ENCODE data around the gene LETMD1. TPM values are rescaled to one million over a fixed set of nuclear protein-coding genes. Genes with fewer than 3 reads are reported as not detected.

The LETMD1 gene
- total and polyA plus RNA-seq, 2 of the 13 experiments (the other 11 are each of a cell fraction or from before 2014, with no cell fraction given), result 43.3 to 87.7 TPM

DNA sequence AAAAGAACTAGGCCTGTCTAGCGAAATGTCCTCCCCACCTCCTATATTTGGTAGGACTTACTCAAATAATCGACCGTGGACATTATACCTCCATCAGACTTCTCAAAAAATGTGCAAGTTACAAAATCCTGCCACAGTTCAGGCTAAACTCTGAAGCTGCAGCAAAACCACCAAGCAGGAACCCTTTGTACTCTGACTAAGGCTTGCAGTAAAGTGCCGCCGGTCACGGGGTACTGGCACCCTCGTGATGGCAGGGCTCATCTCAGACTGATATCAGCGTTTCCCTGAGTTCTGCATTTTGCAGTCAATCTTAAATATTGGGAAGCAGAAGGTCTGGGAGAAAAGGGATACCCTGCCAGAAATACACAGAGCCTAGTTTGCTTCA is 39.1 kb upstream of the LETMD1 start:
- ATAC-seq (no peak), DNase-seq (ENCODE audit: low spot score) (no peak), FAIRE-seq (no peak)
- H3K4me2 ChIP-seq (ENCODE audit: low read depth, low read length), result no peak overlapping the region
- H3K4me1 ChIP-seq (ENCODE audit: insufficient read depth, low read length), result no peaks in the 10 kb centered on the region
- no peaks in the 10 kb centered on the region for H4K20me1 ChIP-seq (ENCODE audit: insufficient read depth, low read length)
- CTCF ChIA-PET (ENCODE audit: low intra/inter-chr PET ratio, low total read pairs), result no interaction called here
- H2AFZ ChIP-seq (ENCODE audit: low read length), result no peak overlapping the region
- peaks cover 35% of the 10 kb centered on the region for H3K79me2 ChIP-seq (ENCODE audit: insufficient read depth, low read length)
- H3K27ac ChIP-seq (ENCODE audit: extremely low read length, insufficient read depth, low read length), result no peak overlapping the region
- H3K4me3 ChIP-seq (replicated peaks in 1 of 3; ENCODE audit: insufficient read depth in 1 of 3, low read depth in 2 of 3, low read length in 3 of 3), result no peak overlapping the region
- intact Hi-C loops (cut with micrococcal nuclease; ENCODE audit: unreplicated experiment), result no loop called here
- H3K9ac ChIP-seq (ENCODE audit: insufficient read depth, low read depth, low read length), result no peak overlapping the region
- peaks cover 8 to 32% of the 10 kb centered on the region in 2 experiments; a peak in 4 of 5 replicates for H3K36me3 ChIP-seq (replicated peaks in 1 of 2; ENCODE audit: control insufficient read depth in 1 of 2, insufficient read depth in 2 of 2, low read length in 2 of 2)
- POLR2A ChIA-PET, result interaction anchor here (0.6 to 1.1 kb wide), 2 partner anchors 18 to 184 kb away, joined by 3 to 4 read pairs; no protein-coding TSS in a partner anchor
- no peak for TF ChIP-seq JUNB (CRISPR knock-in tag; IDR thresholded peaks at IDR 0.05; ENCODE audit: borderline replicate concordance)
- TF ChIP-seq ZNF484 (CRISPR knock-in tag; IDR thresholded peaks at IDR 0.05; ENCODE audit: borderline replicate concordance, low read depth), result no peak
- TF ChIP-seq KDM1A (CRISPR knock-in tag; IDR thresholded peaks at IDR 0.05), result no peak
- no peak for TF ChIP-seq ZNF329 (CRISPR knock-in tag; IDR thresholded peaks at IDR 0.05; ENCODE audit: low read depth)
- TF ChIP-seq, protein P1, sequence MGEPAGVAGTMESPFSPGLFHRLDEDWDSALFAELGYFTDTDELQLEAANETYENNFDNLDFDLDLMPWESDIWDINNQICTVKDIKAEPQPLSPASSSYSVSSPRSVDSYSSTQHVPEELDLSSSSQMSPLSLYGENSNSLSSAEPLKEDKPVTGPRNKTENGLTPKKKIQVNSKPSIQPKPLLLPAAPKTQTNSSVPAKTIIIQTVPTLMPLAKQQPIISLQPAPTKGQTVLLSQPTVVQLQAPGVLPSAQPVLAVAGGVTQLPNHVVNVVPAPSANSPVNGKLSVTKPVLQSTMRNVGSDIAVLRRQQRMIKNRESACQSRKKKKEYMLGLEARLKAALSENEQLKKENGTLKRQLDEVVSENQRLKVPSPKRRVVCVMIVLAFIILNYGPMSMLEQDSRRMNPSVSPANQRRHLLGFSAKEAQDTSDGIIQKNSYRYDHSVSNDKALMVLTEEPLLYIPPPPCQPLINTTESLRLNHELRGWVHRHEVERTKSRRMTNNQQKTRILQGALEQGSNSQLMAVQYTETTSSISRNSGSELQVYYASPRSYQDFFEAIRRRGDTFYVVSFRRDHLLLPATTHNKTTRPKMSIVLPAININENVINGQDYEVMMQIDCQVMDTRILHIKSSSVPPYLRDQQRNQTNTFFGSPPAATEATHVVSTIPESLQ (CRISPR knock-in tag; conservative IDR thresholded peaks at IDR 0.05), result no peak
- no peak for TF ChIP-seq FOXP1 (IDR thresholded peaks at IDR 0.05)
- TF ChIP-seq FOXP1 (CRISPR knock-in tag; IDR thresholded peaks at IDR 0.05), result no peak
- TF ChIP-seq ZMYM3 (CRISPR knock-in tag; IDR thresholded peaks at IDR 0.05), result no peak
- H3K9me3 ChIP-seq (ENCODE audit: low read length), result no peaks in the 10 kb centered on the region
- WGBS (ENCODE audit: low lambda C conversion rate), result 89% methylated on average over 8 of the region's 8 CpGs
- in situ Hi-C loops (cut with HindIII; ENCODE audit: extremely low pct_ligation_motif_present, low pct_unique_long_range_greater_than_20kb), result no loop called here
- H3K27me3 ChIP-seq (ENCODE audit: control insufficient read depth in 1 of 2, insufficient read depth in 2 of 2, low read length in 2 of 2), result no peaks in the 10 kb centered on the region
- no TSS peak for BruUV-seq (replicated peaks)

GRCh38 chr12:51011955-51012354 is 36.2 kb upstream of the LETMD1 start:
- FAIRE-seq (no peak), ATAC-seq (no peak), DNase-seq (ENCODE audit: low spot score) (no peak)
- Histone ChIP-seq H3K27me3 (ENCODE audit: control insufficient read depth in 1 of 2, insufficient read depth in 2 of 2, low read length in 2 of 2) (no peaks in the 10 kb centered on the region), H3K36me3 (replicated peaks in 1 of 2; ENCODE audit: control insufficient read depth in 1 of 2, insufficient read depth in 2 of 2, low read length in 2 of 2) (peaks cover 0 to 9% of the 10 kb centered on the region in 2 experiments; a peak in 2 of 5 replicates), H3K4me1 (ENCODE audit: insufficient read depth, low read length) (peaks cover 3% of the 10 kb centered on the region), H3K9ac (ENCODE audit: insufficient read depth, low read depth, low read length) (no peak overlapping the region), H3K4me2 (ENCODE audit: low read depth, low read length) (no peak overlapping the region), H3K27ac (ENCODE audit: extremely low read length, insufficient read depth, low read length) (no peak overlapping the region), H3K9me3 (ENCODE audit: low read length) (no peaks in the 10 kb centered on the region), H4K20me1 (ENCODE audit: insufficient read depth, low read length) (no peaks in the 10 kb centered on the region), H2AFZ (ENCODE audit: low read length) (no peak overlapping the region), H3K4me3 (replicated peaks in 1 of 3; ENCODE audit: insufficient read depth in 1 of 3, low read depth in 2 of 3, low read length in 3 of 3) (no peak overlapping the region), H3K79me2 (ENCODE audit: insufficient read depth, low read length) (peaks cover 52% of the 10 kb centered on the region)
- ChIA-PET CTCF (ENCODE audit: low intra/inter-chr PET ratio, low total read pairs) (interaction anchor here (0.5 kb wide), 1 partner anchor 360 kb away, joined by 3 read pairs; no protein-coding TSS in a partner anchor), POLR2A (no interaction called here)
- intact Hi-C loops (cut with micrococcal nuclease; ENCODE audit: unreplicated experiment) (no loop called here), in situ Hi-C loops (cut with HindIII; ENCODE audit: extremely low pct_ligation_motif_present, low pct_unique_long_range_greater_than_20kb) (no loop called here)
- WGBS (ENCODE audit: low lambda C conversion rate), result 97% methylated on average over 4 of the region's 4 CpGs
- BruUV-seq (replicated peaks), result no TSS peak
- TF ChIP-seq CBX2 (IDR thresholded peaks at IDR 0.05; ENCODE audit: low read depth, low read length), result no peak
- TF ChIP-seq CBX2 (CRISPR knock-in tag; IDR thresholded peaks at IDR 0.05; ENCODE audit: low read depth), result no peak
- TF ChIP-seq KLF11 (CRISPR knock-in tag; IDR thresholded peaks at IDR 0.05), result no peak
- no peak for TF ChIP-seq ZBTB38 (CRISPR knock-in tag; IDR thresholded peaks at IDR 0.05)
- TF ChIP-seq CBX5 (CRISPR knock-in tag; IDR thresholded peaks at IDR 0.05; ENCODE audit: borderline replicate concordance), result no peak
- TF ChIP-seq ZNF207 (IDR thresholded peaks at IDR 0.05; ENCODE audit: borderline replicate concordance), result no peak
- TF ChIP-seq RBFOX2 (IDR thresholded peaks at IDR 0.05; ENCODE audit: low read depth, low read length), result no peak
- TF ChIP-seq, protein P2, sequence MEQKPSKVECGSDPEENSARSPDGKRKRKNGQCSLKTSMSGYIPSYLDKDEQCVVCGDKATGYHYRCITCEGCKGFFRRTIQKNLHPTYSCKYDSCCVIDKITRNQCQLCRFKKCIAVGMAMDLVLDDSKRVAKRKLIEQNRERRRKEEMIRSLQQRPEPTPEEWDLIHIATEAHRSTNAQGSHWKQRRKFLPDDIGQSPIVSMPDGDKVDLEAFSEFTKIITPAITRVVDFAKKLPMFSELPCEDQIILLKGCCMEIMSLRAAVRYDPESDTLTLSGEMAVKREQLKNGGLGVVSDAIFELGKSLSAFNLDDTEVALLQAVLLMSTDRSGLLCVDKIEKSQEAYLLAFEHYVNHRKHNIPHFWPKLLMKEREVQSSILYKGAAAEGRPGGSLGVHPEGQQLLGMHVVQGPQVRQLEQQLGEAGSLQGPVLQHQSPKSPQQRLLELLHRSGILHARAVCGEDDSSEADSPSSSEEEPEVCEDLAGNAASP (CRISPR knock-in tag; IDR thresholded peaks at IDR 0.05; ENCODE audit: borderline replicate concordance), result no peak
- TF ChIP-seq SAP130 (CRISPR knock-in tag; IDR thresholded peaks at IDR 0.05; ENCODE audit: low read depth), result no peak
- TF ChIP-seq SMARCE1 (IDR thresholded peaks at IDR 0.05; ENCODE audit: borderline replicate concordance), result no peak
